T1000 (cell line): ENCODE data around the gene FEN1.

Experiments used
- DNase-seq: peaks from one replicate; lab custom pipeline; 2025; ENCODE audit warnings: mixed read lengths; lab: John Stamatoyannopoulos, UW

Gene FEN1

DNA sequence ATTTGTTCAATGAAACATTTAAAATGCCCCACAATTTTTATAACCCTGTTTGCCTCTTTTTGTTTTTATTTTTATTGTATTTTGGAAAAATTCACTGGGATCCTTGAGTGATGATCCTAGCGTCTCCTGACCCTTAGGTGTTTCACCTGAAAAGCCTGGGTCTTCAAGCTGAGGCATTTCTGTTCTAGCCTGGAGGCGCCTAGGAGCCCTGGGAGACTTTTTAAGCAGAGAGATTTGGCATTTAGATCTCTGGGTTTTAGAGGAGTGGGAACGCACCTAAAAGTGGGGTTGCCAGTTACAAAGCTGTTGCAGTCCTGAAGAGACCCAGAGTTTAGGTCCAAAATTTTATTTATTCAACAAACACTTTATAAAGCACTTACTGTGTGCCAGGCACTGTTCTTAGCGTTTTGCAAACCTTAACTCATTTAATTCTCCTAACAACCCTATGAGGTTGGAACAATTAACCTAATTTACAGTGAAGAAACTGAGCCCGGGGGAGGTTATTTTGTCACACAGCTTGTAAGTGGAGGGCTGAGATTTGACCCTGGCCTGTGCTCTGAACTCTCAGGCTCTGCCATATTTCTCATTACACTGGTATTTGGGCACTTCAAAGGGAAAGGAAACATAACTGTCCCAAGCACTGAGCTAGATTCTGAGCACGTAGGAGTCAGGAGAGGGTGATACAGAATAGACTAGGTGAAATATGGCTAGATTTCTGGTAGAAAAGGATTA, 24.9 kb downstream of the FEN1 start:
- no peak for DNase-seq

DNA sequence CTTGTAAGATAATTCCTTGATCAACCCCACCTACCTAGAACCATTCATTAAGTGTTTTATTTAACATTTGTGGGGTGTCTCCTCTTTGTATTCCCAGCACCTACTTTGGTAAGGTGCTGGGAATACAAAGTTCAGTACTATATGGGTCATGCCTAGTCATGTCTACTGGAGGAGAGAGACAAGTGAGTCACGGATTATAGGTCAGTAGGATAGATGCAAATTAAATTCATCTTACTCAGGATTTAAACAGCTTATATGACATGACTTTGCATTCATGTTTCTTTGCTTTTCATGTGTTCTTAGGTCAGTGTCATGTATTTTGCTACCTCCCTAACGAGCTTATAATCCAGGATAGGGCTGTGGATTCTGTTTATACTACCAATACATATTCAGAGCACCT, 27.5 kb downstream of the FEN1 start:
- DNase-seq: no peak

DNA sequence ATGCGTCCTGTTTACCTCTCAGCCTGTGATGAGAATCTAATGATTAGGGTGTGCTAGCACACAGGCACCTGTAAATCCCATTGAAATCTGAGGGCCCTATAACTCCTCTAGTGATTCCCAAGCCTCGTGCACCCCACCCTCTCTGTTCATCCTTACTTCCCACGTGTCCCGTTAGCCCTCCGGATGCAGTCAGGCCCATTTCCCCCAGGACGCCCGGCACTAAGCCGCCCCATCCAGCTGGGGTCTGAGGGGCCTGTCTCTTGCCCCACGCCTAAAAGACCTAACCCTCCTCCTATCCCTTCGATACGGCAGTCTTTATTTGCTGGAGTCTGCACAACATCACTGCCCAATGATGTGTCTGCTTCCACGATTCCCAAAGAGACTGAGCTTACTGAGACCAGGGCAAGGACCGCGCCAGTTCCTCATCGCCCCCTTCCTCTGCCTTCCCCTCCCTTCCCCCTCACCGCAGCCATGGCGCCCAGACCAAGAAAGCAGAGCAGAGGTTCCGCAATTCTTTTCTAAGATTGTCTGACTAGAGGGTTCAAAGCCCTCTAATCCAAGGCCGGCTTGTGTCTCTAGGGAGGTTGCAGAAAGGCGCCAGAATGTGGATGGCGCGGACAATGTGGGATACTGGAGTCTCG, 34.3 kb downstream of the FEN1 start:
- DNase-seq: no peak

DNA sequence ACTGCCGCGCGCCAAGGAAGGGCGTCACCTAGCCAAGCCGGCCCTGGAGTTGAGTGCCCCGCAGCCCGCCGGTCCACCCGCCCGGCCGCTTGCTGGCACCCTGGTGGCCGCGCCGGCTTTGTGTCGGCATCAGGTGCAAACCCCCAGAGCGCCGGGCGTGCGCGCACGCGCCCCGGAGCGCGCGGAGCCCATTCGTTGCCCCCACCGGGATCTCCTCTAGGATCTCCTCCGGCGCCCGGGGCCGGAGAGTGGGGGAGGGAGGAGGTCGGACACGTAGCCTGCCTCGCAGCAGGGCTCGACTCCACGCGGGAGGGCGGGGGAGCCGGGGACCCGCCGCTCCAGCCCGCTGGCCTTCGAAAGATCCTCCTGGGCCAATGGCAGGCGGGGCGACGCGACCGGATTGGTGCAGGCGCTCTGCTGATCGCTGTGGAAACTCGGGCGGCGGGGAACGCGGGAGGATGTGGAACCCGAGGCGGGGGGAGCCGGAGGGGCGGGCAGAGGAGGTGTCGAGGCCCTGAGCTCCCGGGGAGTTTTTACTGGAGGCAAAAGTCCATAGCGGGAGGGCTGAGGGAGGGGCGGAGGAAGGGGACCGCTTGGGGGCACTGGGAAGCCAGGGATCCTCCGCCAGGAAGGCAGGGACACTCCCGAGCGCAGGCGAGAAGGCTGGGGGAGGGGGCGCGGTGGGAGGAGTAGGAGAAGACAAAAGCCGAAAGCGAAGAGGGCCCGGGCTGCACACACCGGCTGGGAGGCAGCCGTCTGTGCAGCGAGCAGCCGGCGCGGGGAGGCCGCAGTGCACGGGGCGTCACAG, 35.1 kb downstream of the FEN1 start, which contains the start of gene FADS2:
TSS of gene FADS2 (plus strand) at position 730 of the 808 bp plus-strand sequence. CDS start 91 bp downstream, outside the sequence.
- DNase-seq: peak; percentile 62

DNA sequence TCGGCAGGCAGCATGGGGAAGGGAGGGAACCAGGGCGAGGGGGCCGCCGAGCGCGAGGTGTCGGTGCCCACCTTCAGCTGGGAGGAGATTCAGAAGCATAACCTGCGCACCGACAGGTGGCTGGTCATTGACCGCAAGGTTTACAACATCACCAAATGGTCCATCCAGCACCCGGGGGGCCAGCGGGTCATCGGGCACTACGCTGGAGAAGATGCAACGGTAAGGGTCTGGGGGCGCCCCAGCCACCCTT, 35.6 kb downstream of the FEN1 start:
- no peak for DNase-seq

DNA sequence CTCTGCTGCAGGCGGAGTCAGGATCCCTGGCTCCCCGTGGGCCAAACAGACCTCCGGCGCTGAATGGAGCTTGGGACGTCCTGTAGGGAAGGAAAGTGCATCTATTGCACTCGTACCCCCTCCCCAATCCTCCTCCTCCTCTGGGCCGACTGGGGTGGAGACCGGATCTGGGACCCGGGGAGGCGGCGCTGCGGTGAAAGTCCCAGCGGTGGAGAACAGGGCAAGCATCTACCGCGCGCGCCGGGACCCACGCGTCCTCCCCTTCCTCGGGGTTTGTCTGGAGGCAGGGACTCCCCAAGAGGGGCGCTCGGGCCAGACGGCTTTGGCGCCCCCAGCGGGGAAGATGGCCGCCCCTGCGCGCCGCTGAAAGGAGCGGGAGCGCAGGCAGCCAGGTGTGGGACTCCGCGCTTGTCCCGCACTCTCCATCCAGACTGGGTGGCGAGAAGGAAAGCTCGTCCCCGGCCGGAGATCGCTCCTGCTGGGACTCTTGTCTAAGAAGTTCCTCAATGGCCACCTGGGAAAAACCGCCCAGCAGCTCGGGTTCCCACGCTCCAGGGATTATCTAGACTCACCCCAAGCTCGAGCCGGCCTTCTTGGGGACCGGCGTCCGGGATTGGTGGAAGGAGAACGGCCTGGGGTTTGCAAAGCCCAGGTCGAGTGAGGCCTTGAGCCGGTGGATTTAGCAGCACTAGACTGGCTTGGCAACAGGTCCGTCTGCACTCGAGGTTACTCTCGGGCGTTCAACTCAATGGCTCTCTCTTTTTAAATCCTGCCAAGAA, 36.1 kb downstream of the FEN1 start:
- no peak for DNase-seq

DNA sequence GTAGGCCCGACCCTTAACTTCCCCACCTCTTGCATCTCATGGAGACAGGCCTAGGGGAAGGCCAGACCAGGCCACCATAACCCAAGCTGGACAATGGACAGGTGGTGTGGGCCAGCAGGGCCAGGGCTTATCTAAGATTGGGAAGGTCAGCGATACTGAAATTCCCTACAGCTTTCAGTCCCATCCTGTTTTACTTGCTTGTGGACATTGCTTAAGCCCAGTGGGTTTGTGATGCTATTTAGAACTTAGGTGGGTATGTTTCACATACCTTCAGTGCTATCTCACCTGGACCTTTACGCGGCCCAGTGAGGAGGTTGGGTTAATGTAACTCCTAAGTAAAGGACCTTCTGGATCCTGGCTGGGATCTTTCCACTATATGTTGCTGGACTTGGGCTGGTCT, 37.1 kb downstream of the FEN1 start:
- DNase-seq: no peak

DNA sequence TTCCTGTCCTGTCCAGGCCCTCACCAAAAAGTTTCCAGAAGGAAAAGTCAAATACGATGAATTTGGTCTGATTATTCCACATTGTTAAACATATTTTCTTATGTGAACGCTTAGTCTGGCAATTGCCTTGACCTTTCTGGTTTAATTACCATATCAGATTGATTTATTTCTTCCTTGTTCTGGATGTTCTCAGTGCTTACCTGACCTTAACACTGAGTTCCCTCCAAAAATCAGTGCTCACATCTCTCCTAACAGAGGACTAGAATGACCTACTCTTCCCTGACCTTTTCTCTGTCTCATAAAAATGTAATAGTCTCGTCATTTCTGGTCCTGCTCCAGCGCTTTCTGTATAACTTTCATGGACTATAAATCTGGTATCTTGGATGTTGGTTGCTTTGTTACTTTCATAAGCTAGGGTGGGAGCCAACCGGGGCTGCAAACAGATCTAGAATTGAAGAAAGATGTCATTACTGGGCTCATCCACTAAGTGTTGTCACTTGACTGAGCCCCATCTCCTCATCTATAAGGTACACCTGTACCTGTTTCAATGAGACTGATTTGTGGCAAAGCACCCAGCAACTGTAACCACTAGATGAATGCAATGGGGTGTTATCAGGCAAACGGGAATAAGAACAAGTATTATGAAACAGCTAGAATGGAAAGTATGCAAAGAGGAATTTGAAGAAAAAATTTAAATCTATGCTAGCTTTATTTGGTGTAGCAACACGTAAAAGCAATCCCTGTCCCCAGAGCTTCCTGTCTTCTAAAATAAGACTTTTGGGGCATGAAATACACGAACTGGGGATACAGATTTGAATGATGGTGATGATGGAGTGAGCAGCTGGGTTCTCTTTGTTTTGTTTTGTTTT, 37.8 kb downstream of the FEN1 start:
- no peak for DNase-seq

DNA sequence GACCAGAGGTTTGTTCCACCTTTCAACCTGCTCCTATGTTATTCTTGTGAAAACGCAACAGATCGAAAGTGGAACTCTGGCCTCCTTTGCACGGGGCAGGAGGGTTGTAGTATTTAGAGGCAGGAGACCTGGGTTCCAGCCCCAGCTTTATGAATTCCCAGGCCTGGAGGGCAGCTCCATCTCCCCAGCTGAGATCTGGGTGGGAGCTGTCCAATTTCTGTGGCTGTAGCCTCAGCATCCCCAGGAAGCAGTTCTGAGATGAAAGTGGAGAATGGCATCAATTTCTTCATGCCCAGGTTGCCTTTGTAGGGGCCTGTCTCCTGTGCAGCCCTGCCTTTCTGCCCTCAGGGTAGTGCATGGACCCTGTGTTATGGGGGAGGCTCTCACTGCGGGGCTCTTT, 39.5 kb downstream of the FEN1 start:
- no peak for DNase-seq

DNA sequence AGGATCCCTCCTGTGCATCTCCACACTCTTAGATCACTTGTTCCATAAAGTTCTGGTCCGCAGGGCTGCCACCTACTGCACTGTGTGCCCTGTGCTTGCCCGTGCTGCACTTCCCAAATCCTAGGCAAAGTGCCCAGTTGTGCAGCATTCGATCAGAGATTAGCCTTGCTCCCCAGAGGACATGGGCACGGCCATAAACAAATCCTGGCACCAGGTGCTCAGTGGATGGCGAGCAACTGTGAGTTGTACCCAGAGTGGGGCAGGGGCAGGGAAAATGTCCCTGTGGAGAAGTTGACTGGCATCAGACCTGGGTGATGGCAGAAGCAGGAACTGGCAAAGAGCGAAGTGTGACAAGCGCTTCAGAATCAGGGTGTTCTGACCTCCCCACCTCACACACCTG, 40.0 kb downstream of the FEN1 start:
- DNase-seq: no peak

DNA sequence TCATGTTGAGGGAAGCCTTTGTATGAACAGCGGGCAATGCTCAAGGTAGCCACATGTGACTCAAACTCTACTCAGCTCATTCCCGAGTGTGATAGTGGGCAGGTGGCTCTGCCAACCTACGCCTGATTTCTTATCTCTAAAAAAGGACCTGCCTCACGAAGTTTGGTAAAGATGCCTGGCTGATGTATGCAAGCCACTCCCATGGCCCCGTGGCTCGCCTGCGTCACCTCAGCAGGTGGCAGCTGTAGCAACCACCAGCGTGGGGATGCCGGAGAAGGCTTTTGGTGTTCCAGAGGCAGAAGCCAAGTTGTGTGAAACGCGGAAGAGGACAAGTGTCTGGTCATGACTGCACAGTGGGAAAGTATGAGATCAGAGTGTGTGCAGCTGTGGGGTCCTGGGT, 40.8 kb downstream of the FEN1 start:
- no peak for DNase-seq

DNA sequence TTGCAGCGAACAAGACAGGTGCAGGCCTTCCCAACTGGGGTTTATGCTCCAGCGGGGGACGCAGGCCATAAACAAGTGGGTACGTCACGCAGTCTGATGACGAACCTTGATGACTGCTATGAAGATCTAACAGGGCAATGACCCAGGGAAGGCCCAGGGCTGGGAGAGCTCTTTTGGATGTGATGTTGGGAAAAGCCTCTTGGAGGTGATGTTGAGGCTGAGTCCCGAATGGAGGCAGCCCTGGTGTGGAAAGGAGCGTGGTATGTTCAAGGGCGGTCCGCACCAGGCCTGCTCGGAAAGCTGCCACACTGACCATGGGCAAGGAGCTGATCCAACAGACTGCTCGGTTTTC, 41.2 kb downstream of the FEN1 start:
- no peak for DNase-seq

DNA sequence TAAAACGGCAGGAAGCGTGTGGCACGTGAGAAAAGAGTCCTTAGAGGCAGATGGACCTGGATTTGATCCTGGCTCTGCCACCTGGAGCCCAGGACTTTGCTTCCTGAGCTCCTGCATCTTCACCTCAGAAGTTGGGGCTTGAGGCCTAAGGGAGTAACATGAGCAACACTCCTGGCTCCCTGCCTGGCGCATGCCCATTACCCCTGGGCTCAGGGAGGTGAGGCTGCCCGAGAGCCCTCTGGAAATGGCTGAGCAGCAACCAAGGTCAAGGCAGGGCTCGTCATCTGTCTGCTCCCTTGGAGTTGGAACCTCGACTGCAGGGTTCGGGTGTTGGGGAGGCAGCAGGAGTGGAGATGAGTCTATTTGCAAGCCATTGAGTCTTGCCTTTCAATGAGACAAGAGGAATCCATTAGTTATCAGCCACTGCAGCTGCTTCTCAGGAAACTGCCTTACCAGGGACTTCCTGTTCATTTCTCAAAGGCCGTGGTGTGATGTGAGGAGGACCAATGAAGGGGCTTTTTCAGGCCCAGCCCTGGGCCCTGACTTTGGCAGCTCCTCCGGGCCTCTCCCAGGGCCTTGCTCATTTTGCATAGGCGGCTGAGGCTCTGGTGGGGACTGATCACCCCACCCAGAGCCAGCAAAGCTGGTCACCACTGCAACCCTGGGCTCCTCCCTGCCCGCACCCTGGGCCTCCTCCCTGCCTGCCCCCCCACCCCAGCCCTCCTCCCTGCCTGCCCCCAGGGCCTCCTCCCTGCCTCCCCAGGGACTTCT, 41.8 kb downstream of the FEN1 start:
- no peak for DNase-seq

DNA sequence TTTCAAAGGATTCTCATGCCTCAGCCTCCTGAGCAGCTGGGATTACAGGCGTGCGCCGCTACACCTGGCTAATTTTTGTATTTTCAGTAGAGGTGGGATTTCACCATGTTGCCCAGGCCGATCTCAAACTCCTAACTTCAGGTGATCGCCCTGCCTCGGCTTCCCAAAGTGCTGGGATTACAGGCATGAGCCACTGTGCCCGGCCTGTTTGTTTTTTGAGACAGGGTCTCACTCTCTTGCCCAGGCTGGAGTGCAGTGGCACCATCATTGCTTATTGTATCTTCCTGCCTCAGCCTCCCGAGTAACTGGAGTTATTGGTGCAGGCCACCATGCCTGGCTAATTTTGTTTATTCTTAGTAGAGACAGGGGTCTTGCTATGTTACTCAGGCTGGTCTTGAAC, 43.5 kb downstream of the FEN1 start:
- no peak for DNase-seq

DNA sequence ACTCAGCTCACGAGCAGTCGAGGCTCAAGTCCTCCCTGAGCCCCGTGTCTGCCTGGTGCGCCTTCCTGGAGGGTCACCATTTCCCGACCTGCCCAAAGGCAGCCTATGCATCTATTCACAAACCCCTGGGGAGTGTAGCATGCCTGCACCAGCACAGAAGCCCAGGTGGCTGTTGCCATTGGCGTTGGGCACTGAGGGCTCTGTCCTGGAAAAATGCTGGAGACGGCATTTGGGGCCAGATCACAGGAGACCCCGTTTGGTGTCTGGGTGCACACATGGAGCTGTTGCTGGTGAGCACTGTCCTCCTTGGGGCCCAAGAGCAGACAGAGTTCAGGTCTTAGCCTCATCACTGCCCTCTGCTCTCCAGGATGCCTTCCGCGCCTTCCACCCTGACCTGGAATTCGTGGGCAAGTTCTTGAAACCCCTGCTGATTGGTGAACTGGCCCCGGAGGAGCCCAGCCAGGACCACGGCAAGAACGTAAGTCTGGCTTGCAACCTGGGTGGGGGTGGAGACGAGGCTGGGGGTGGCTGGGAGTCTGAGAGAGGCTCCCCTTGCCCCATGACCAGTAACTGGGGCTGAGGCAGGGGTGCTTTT, 44.8 kb downstream of the FEN1 start:
- DNase-seq: no peak

DNA sequence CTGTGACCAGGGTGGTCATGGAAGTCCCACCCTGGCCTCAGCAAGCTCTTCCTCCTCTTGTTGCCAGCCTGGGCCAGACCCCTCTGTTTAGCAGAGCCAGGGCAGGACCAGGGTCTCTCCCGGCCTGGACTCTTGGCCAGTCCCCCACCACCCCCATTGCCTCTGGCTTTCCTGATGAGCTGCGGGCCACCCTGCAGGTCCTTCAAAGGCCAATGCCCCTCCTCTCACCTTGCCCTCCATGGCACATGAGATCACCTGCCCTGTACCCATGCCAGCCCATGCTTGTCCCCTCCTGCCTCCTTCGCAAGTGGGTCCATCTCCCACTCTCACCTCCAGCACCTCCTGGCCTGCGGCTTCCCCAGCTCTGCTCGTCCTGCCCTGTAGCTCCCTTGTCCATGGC, 45.8 kb downstream of the FEN1 start:
- DNase-seq: no peak

DNA sequence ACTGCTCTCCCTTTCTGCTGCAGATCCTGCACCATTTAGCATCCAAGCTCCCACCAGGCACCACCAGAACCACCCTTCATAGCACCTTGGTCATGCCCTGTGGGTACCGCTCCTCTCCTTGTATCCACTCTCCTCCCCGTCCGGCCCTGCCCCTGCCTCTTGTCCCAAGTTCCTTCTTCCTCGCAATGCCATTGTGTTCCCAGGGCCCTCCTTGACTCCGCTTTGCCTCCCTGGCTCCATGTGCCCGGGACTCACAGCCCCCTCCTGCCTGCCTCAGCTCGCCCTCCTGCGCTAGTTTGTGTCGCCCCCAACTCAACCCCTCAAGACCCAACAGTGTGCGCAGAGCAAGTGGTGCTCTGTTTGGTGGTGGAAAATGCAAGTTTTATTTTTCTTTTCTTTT, 46.2 kb downstream of the FEN1 start:
- DNase-seq: no peak

DNA sequence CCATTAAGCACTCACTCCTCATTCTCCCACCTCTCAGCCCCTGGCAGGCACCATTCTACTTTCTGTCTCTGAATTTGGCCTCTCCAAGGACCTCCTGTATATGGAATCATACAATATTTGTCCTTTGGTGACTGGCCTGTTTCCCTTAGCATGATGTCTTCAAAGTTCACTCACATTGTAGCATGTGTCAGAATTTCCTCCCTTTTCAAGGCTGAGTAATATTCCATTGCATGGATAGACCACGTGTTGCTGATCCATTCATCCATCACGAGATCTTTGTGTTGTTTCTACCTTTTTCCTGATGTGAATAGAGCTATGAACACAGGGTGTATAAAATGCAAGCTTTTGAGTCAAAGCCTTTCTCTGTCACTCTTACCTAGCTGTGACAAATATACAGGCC, 47.0 kb downstream of the FEN1 start:
- DNase-seq: no peak

DNA sequence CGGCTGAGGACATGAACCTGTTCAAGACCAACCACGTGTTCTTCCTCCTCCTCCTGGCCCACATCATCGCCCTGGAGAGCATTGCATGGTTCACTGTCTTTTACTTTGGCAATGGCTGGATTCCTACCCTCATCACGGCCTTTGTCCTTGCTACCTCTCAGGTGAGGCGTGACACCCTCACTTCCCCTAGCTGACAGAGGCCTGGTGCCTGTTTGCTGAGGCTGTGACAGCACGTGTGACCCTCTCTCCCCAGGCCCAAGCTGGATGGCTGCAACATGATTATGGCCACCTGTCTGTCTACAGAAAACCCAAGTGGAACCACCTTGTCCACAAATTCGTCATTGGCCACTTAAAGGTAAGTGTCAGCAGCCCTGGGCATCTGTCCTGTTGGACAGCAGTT, 47.7 kb downstream of the FEN1 start:
- no peak for DNase-seq
